ENCODE data around the gene CMSS1. TPM values are rescaled to one million over a fixed set of nuclear protein-coding genes. Genes with fewer than 3 reads are reported as not detected.

Gene CMSS1
- polyA plus RNA-seq, 1 donor = 20.2 TPM

- H3K36me3 ChIP-seq (ENCODE audit: control insufficient read depth, insufficient read depth, low read length) = peaks cover 6% of the 10 kb centered on the region
- no peaks in the 10 kb centered on the region for H3K27me3 ChIP-seq (ENCODE audit: control insufficient read depth, insufficient read depth, low read length)
- DNase-seq = no peak
- peak overlapping the region; percentile 76 for H3K27ac ChIP-seq (ENCODE audit: low read length)
- peaks cover 38% of the 10 kb centered on the region for H3K4me1 ChIP-seq (ENCODE audit: control insufficient read depth, insufficient read depth, low read length)
- peak overlapping the region; percentile 82 for H3K4me3 ChIP-seq (ENCODE audit: low read length)
- no peaks in the 10 kb centered on the region for H3K9me3 ChIP-seq (ENCODE audit: control insufficient read depth, low read depth, low read length)
These were observed 55.2 kb downstream of the CMSS1 start for GRCh38 chr3:99872923-99873254.

GRCh38 chr3:99873269-99874102, 55.8 kb downstream of the CMSS1 start:
- peak in 1 of 2 donors; percentile 13 for DNase-seq
- H3K27ac ChIP-seq (ENCODE audit: low read length) = peak overlapping the region; percentile 76
- H3K27me3 ChIP-seq (ENCODE audit: control insufficient read depth, insufficient read depth, low read length) = no peaks in the 10 kb centered on the region
- H3K4me3 ChIP-seq (ENCODE audit: low read length) = peak overlapping the region; percentile 82
- WGBS (ENCODE audit: insufficient coverage, low lambda C conversion rate) = 0% methylated on average over 1 of the region's 2 CpGs
- peaks cover 2% of the 10 kb centered on the region for H3K36me3 ChIP-seq (ENCODE audit: control insufficient read depth, insufficient read depth, low read length)
- no peaks in the 10 kb centered on the region for H3K9me3 ChIP-seq (ENCODE audit: control insufficient read depth, low read depth, low read length)
- peaks cover 38% of the 10 kb centered on the region for H3K4me1 ChIP-seq (ENCODE audit: control insufficient read depth, insufficient read depth, low read length)

DNA sequence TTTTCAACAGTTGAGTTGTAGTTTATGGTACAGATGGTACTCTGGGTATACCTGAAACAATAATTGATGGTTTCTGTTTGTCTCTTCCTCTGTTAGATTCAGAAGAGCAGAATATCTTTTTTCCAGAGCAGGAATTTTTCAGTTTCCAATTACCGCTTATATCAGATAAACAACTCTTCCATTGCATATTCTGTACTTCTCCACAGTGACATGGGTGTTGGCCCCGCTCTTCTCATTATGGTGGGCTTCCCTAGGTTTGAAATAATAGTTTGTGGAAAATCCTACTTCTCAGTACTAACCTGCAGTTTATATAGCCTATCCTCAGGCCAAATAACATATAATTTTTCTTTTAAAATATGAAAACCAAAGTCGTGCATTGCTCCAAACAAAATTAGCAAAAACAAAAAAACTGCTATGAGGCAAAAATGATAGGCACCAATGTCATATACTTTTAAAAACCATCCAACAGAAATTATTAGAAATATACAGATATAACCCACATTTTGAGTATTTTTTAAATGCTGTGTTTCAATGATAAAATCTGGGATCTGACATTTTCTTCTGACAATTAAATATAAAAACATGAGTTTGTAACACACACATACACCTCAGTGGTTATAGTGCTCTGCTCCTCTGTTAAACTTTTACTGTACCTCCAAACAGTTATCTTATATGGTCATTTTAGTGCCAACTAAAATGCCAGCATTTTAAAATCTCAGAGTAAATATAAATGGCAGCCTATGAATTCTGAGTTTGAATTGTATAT, 56.8 kb downstream of the CMSS1 start:
- H3K27ac ChIP-seq (ENCODE audit: low read length) = no peak overlapping the region
- H3K4me3 ChIP-seq (ENCODE audit: low read length) = peak overlapping the region; percentile 82
- peaks cover 38% of the 10 kb centered on the region for H3K4me1 ChIP-seq (ENCODE audit: control insufficient read depth, insufficient read depth, low read length)
- no peaks in the 10 kb centered on the region for H3K36me3 ChIP-seq (ENCODE audit: control insufficient read depth, insufficient read depth, low read length)
- no peaks in the 10 kb centered on the region for H3K27me3 ChIP-seq (ENCODE audit: control insufficient read depth, insufficient read depth, low read length)
- DNase-seq = peak in 1 of 2 donors; percentile 14
- 22% methylated on average over 1 of the region's 3 CpGs for WGBS (ENCODE audit: insufficient coverage, low lambda C conversion rate)
- no peaks in the 10 kb centered on the region for H3K9me3 ChIP-seq (ENCODE audit: control insufficient read depth, low read depth, low read length)

- WGBS (ENCODE audit: insufficient coverage, low lambda C conversion rate) = no CpG with 5 or more reads among the region's 6 CpGs
- DNase-seq = peak; percentile 40 to 78
- Histone ChIP-seq H3K36me3 (ENCODE audit: control insufficient read depth, insufficient read depth, low read length) (no peaks in the 10 kb centered on the region), H3K9me3 (ENCODE audit: control insufficient read depth, low read depth, low read length) (no peaks in the 10 kb centered on the region), H3K4me3 (ENCODE audit: low read length) (peak overlapping the region; percentile 82), H3K27ac (ENCODE audit: low read length) (peak overlapping the region; percentile 81), H3K4me1 (ENCODE audit: control insufficient read depth, insufficient read depth, low read length) (peaks cover 29% of the 10 kb centered on the region), H3K27me3 (ENCODE audit: control insufficient read depth, insufficient read depth, low read length) (no peaks in the 10 kb centered on the region)
These were observed 57.9 kb downstream of the CMSS1 start for GRCh38 chr3:99875581-99875928.

GRCh38 chr3:99875929-99876841, 58.5 kb downstream of the CMSS1 start:
- WGBS (ENCODE audit: insufficient coverage, low lambda C conversion rate) = 40% methylated on average over 1 of the region's 63 CpGs
- H3K4me1 ChIP-seq (ENCODE audit: control insufficient read depth, insufficient read depth, low read length) = peaks cover 23% of the 10 kb centered on the region

DNA sequence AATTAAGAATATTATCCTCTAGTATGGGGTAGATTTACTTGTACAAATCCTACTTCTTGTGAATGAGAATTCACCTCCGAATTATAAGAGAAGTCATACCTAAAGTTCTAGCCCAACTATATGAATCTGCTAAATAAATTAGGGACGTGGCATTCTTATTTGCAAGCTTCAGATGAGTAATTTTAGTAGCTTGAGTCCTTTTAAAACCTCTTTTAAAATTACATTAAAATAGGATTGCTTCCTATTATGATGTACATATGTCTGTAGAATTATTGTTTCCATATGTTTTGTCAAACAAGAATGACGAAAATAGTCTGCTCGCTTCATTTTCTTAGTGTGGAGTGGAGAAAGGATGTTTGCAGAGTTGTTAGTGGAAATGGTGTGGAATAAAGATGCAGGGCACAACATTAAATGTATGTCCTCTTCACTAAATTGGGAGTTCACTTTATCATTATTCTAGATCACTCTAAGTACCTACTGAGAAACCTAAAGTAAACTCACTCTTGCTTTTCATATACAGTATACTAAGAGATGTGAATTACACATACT, 59.4 kb downstream of the CMSS1 start:
- 80% methylated on average over 1 of the region's 4 CpGs for WGBS (ENCODE audit: insufficient coverage, low lambda C conversion rate)
- peak overlapping the region; percentile 75 for H3K27ac ChIP-seq (ENCODE audit: low read length)

More at GRCh38 chr3:99875929-99876841, 58.5 kb downstream of the CMSS1 start:
- Histone ChIP-seq H3K27me3 (ENCODE audit: control insufficient read depth, insufficient read depth, low read length) (no peaks in the 10 kb centered on the region), H3K27ac (ENCODE audit: low read length) (peak overlapping the region; percentile 81), H3K4me3 (ENCODE audit: low read length) (peak overlapping the region; percentile 82), H3K36me3 (ENCODE audit: control insufficient read depth, insufficient read depth, low read length) (no peaks in the 10 kb centered on the region), H3K9me3 (ENCODE audit: control insufficient read depth, low read depth, low read length) (no peaks in the 10 kb centered on the region)
- DNase-seq = peak; percentile 86 to 93

DNA sequence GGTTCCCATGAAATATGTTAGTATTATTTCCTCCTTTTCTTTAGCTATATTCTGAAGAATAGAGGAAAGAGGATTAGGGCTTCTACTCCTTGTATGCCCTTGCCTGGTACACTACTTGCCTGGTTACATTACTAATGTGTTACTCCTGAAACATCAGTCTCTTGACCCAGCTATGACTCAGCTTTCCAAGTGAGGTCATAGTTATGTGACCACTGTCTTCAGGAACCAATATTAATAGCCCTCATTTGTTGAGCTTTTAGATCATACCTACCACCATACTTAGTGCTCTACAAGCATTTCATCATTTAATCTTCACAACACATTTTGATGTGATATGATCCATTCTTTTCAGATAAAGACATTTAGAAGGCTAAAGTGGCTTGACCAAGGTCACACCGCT, 60.3 kb downstream of the CMSS1 start:
- DNase-seq = peak; percentile 19 to 38
- H3K4me3 ChIP-seq (ENCODE audit: low read length) = no peak overlapping the region
- H3K4me1 ChIP-seq (ENCODE audit: control insufficient read depth, insufficient read depth, low read length) = peaks cover 7% of the 10 kb centered on the region
- H3K27me3 ChIP-seq (ENCODE audit: control insufficient read depth, insufficient read depth, low read length) = no peaks in the 10 kb centered on the region
- H3K9me3 ChIP-seq (ENCODE audit: control insufficient read depth, low read depth, low read length) = no peaks in the 10 kb centered on the region
- H3K36me3 ChIP-seq (ENCODE audit: control insufficient read depth, insufficient read depth, low read length) = no peaks in the 10 kb centered on the region
- H3K27ac ChIP-seq (ENCODE audit: low read length) = no peak overlapping the region
- no CpG with 5 or more reads among the region's 1 CpG for WGBS (ENCODE audit: insufficient coverage, low lambda C conversion rate)

More for the DNA sequence above, 59.4 kb downstream of the CMSS1 start:
- Histone ChIP-seq H3K4me1 (ENCODE audit: control insufficient read depth, insufficient read depth, low read length) (peaks cover 16% of the 10 kb centered on the region), H3K36me3 (ENCODE audit: control insufficient read depth, insufficient read depth, low read length) (no peaks in the 10 kb centered on the region), H3K9me3 (ENCODE audit: control insufficient read depth, low read depth, low read length) (no peaks in the 10 kb centered on the region), H3K4me3 (ENCODE audit: low read length) (no peak overlapping the region), H3K27me3 (ENCODE audit: control insufficient read depth, insufficient read depth, low read length) (no peaks in the 10 kb centered on the region)
- DNase-seq = no peak

- Histone ChIP-seq H3K36me3 (ENCODE audit: control insufficient read depth, insufficient read depth, low read length) (no peaks in the 10 kb centered on the region), H3K4me1 (ENCODE audit: control insufficient read depth, insufficient read depth, low read length) (peaks cover 6% of the 10 kb centered on the region), H3K4me3 (ENCODE audit: low read length) (no peak overlapping the region), H3K27me3 (ENCODE audit: control insufficient read depth, insufficient read depth, low read length) (no peaks in the 10 kb centered on the region), H3K9me3 (ENCODE audit: control insufficient read depth, low read depth, low read length) (no peaks in the 10 kb centered on the region), H3K27ac (ENCODE audit: low read length) (no peak overlapping the region)
- WGBS (ENCODE audit: insufficient coverage, low lambda C conversion rate) = no CpG with 5 or more reads among the region's 2 CpGs
- no peak for DNase-seq
These were observed 61.6 kb downstream of the CMSS1 start for GRCh38 chr3:99879275-99879674.

DNA sequence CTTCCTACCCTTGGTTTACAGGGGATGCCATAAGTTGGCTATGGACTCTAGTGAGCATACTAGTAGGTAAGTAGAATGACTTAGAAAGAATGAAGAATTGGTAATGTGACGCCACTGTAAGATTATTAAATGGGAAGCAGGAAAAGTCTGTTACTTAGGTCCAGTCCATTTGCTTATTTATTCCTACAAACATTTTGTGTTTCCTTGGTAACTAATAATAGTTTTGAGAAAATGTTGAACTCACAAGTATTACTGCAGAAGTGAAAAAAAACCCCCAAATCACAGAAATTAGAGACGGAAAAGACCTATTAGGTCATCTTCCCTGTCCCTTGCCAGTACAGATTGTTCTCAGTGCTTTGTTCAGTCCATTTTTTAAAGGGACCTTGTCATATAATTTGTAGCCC, 63.5 kb downstream of the CMSS1 start:
- Histone ChIP-seq H3K4me3 (ENCODE audit: low read length) (no peak overlapping the region), H3K27me3 (ENCODE audit: control insufficient read depth, insufficient read depth, low read length) (no peaks in the 10 kb centered on the region), H3K4me1 (ENCODE audit: control insufficient read depth, insufficient read depth, low read length) (peaks cover 12% of the 10 kb centered on the region), H3K36me3 (ENCODE audit: control insufficient read depth, insufficient read depth, low read length) (no peaks in the 10 kb centered on the region), H3K27ac (ENCODE audit: low read length) (no peak overlapping the region), H3K9me3 (ENCODE audit: control insufficient read depth, low read depth, low read length) (no peaks in the 10 kb centered on the region)
- 94% methylated on average over 2 of the region's 2 CpGs for WGBS (ENCODE audit: insufficient coverage, low lambda C conversion rate)
- DNase-seq = peak in 1 of 2 donors; percentile 27
